Smooth muscle cell (in vitro differentiated cells): Measurements from ENCODE around the gene ST3GAL3. TPM values are rescaled to one million over a fixed set of nuclear protein-coding genes. Genes with fewer than 3 reads are reported as not detected.

ENCODE experiments used
- DNase-seq: peaks from one replicate; lab custom pipeline; 2025; ENCODE audit not compliant: unreplicated experiment; lab: John Stamatoyannopoulos, UW
- H2AFZ ChIP-seq: fragments of 200-600 bp; sonication (generic); 2 replicates; pipeline ENCODE4 v1.6.0; 2016; ENCODE audit warnings: antibody characterized with exemption, low read depth, mild to moderate bottlenecking
- H3F3A ChIP-seq: fragments of 200-600 bp; sonication (generic); 2 replicates; pipeline ENCODE4 v1.6.0; 2017; ENCODE audit warnings: antibody characterized with exemption, low read depth
- H3K27ac ChIP-seq: fragments of 200-600 bp; sonication (generic); 2 replicates; pipeline ENCODE4 v1.5.1; 2016; ENCODE audit warnings: low read depth, mild to moderate bottlenecking
- H3K27me3 ChIP-seq: fragments of 200-600 bp; sonication (generic); 2 replicates; pipeline ENCODE4 v1.6.1; 2016; ENCODE audit warnings: low read depth, mild to moderate bottlenecking
- H3K36me3 ChIP-seq: fragments of 200-600 bp; sonication (generic); 2 replicates; pipeline ENCODE4 v1.5.1; 2016; ENCODE audit warnings: low read depth
- H3K4me1 ChIP-seq: fragments of 200-600 bp; sonication (generic); 2 replicates; pipeline ENCODE4 v1.5.1; 2016; ENCODE audit warnings: low read depth
- H3K4me2 ChIP-seq: fragments of 200-600 bp; sonication (generic); 2 replicates; pipeline ENCODE4 v1.6.0; 2016; ENCODE audit warnings: mild to moderate bottlenecking
- H3K4me3 ChIP-seq: fragments of 200-600 bp; sonication (generic); 2 replicates; pipeline ENCODE4 v1.5.1; 2016; ENCODE audit warnings: mild to moderate bottlenecking
- H3K79me2 ChIP-seq: fragments of 200-600 bp; sonication (generic); 2 replicates; pipeline ENCODE4 v1.6.0; 2016; ENCODE audit warnings: low read depth, mild to moderate bottlenecking
- H3K9ac ChIP-seq: fragments of 200-600 bp; sonication (generic); 2 replicates; pipeline ENCODE4 v1.6.0; 2016; ENCODE audit warnings: low read depth
- H3K9me3 ChIP-seq: fragments of 200-600 bp; sonication (generic); replicated peaks from 2 replicates; pipeline ENCODE4 v1.5.1; 2016; ENCODE audit warnings: low read depth
- H4K20me1 ChIP-seq: fragments of 200-600 bp; sonication (generic); 2 replicates; pipeline ENCODE4 v1.6.0; 2016; ENCODE audit warnings: low read depth
- WGBS: methylation state at CpG from one replicate; pipeline ENCODE4 v1.1.7; 2016; ENCODE audit warnings: low lambda C conversion rate; 5-methylcytosine and 5-hydroxymethylcytosine counted together
- polyA plus RNA-seq: library from polyadenylated mRNA; unstranded; fragments of >200 nt; fragmentation: Nextera tagmentation; extraction: Ambion mirVana; gene quantifications from 2 replicates; pipeline ENCODE4 v1.2.1, GENCODE V29; 2016
- total RNA-seq: library from RNA; depleted of rRNA; stranded (reverse); fragments of >200 nt; gene quantifications from 2 replicates; pipeline ENCODE4 v1.2.3, GENCODE V29; 2014
- TF ChIP-seq, protein P1 (sequence below): fragments of 200-600 bp; sonication (generic); IDR thresholded peaks from 2 replicates; pipeline ENCODE4 v1.5.1; 2017; ENCODE audit warnings: borderline replicate concordance, mild to moderate bottlenecking, antibody characterized with exemption; ENCODE audit not compliant: insufficient read depth, poor library complexity, severe bottlenecking

Gene ST3GAL3
- total and polyA plus RNA-seq, 2 experiments from 2014 or later: 16.0 to 16.6 TPM

DNA sequence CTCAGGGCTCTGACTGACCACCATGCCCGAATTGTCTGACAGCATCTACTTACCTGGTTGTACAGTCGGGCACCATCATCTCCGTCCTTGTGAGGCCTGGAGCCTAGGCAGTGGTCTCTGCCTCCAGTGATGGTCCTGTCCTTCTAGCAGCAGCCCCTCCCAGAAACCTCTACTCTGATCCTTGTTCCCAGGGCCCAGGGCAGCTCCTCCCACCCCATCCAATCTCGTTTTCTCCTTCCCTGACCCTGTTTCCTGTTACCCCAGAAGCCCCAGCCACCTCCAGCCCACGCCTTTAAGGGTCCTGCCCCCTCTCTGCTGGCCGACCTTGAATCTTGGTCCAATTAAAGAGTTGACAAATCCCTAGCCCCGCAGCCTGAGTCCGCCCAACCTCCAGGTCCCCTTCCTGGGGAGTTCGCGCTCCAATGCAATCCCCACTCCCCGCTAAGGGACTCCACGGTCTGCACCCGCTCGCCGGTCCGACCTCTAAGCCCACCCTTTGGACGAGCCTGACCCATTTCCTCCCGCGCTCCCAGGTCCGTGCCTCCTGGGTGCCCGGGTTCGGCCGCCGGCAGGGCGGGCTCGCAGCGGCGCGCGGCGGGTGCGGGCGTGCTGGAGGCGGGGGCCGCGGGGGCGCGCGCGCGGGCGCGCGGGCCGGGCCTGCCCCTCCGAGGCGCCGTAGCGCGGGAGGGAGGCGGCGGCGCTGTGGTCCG, 271.4 kb downstream of the ST3GAL3 start, which contains the start of gene B4GALT2:
B4GALT2 (plus strand) TSS at position 660 of the 710 bp plus-strand sequence. CDS start 1,951 bp downstream, outside the sequence.
- WGBS: 5% methylated on average over 35 of the region's 54 CpGs
- Histone ChIP-seq H3K36me3 (no peaks in the 10 kb centered on the region), H3K4me1 (peaks cover 18% of the 10 kb centered on the region), H4K20me1 (peaks cover 65% of the 10 kb centered on the region), H3F3A (peaks cover 19% of the 10 kb centered on the region), H3K9ac (peak within 1 kb of the TSS; percentile 76), H3K4me2 (peak within 1 kb of the TSS; percentile 98), H3K27me3 (no peaks in the 10 kb centered on the region), H2AFZ (peak within 1 kb of the TSS; percentile 74), H3K9me3 (no peaks in the 10 kb centered on the region), H3K27ac (peak within 1 kb of the TSS; percentile 25), H3K4me3 (peak within 1 kb of the TSS; percentile 75), H3K79me2 (peaks cover 31% of the 10 kb centered on the region)
- DNase-seq: no peak
- TF ChIP-seq, protein P1, sequence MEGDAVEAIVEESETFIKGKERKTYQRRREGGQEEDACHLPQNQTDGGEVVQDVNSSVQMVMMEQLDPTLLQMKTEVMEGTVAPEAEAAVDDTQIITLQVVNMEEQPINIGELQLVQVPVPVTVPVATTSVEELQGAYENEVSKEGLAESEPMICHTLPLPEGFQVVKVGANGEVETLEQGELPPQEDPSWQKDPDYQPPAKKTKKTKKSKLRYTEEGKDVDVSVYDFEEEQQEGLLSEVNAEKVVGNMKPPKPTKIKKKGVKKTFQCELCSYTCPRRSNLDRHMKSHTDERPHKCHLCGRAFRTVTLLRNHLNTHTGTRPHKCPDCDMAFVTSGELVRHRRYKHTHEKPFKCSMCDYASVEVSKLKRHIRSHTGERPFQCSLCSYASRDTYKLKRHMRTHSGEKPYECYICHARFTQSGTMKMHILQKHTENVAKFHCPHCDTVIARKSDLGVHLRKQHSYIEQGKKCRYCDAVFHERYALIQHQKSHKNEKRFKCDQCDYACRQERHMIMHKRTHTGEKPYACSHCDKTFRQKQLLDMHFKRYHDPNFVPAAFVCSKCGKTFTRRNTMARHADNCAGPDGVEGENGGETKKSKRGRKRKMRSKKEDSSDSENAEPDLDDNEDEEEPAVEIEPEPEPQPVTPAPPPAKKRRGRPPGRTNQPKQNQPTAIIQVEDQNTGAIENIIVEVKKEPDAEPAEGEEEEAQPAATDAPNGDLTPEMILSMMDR: no peak

DNA sequence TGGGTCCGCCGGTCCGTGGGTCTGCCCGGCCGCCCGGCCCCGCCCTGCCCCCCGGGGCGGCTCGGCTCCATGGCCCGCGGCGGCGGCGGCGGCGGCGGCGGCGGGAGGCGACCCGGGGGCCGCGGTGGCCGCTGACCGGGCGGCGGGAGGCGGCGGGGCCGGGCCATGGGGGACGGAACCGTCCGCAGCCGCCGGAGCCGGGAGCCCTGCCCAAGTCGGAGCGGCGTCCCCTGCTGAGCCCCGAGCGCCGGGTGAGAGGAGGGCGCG, 271.9 kb downstream of the ST3GAL3 start:
- Histone ChIP-seq H3K4me2 (peak overlapping the region; percentile 98), H3K4me3 (peak overlapping the region; percentile 75), H3K9ac (peak overlapping the region; percentile 76), H4K20me1 (peaks cover 70% of the 10 kb centered on the region), H3K79me2 (peaks cover 31% of the 10 kb centered on the region), H3K9me3 (no peaks in the 10 kb centered on the region), H3K36me3 (no peaks in the 10 kb centered on the region), H3K27ac (peak overlapping the region; percentile 25), H2AFZ (no peak overlapping the region), H3K4me1 (peaks cover 14% of the 10 kb centered on the region), H3F3A (peaks cover 18% of the 10 kb centered on the region), H3K27me3 (no peaks in the 10 kb centered on the region)
- TF ChIP-seq, protein P1: no peak
- DNase-seq: no peak
- no CpG with 5 or more reads among the region's 45 CpGs for WGBS

DNA sequence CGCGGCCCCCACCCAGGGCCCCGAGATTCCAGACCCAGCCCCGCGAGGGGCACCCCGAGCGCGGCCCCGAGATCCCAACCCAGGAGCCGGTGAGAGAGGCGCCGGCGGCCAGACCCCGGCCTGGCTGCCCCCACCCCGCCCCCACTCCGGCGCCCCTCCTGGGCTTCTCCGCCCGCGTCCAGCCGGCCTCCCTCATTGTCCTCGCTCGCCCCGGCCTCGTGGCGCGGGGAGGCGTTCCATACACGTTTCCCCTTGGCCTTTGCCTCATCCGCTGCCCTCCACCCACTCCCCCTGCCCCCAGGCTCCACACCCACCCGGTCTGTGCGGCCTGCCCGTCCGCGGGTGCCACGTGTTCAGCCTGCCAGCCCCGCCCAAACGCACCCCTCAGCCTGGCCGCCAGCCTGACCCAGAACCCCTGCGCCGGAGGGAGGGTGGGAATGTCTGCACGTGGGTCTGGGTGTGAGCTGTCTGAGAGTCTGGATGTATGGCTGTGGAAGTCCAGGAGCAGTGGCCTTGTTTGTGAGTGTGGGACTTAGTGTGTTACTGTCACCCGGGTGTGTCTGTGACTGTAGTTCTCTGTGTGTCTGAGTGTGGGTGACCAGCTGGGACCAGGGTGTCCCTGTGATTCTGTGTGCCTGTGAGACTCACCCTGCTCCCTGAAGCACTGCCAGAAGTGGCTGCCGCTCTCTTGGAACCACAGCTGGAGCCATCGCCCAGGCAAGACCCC, 272.4 kb downstream of the ST3GAL3 start:
- Histone ChIP-seq H3K79me2 (peaks cover 31% of the 10 kb centered on the region), H4K20me1 (peaks cover 75% of the 10 kb centered on the region), H3K4me3 (peak overlapping the region; percentile 75), H3K4me2 (peak overlapping the region; percentile 98), H3K27me3 (no peaks in the 10 kb centered on the region), H2AFZ (peak overlapping the region; percentile 74), H3K9ac (peak overlapping the region; percentile 76), H3K4me1 (peaks cover 12% of the 10 kb centered on the region), H3K27ac (peak overlapping the region; percentile 25), H3K36me3 (no peaks in the 10 kb centered on the region), H3F3A (peaks cover 14% of the 10 kb centered on the region), H3K9me3 (no peaks in the 10 kb centered on the region)
- TF ChIP-seq, protein P1: no peak
- peak; percentile 30 for DNase-seq
- 5% methylated on average over 26 of the region's 45 CpGs for WGBS
